ENCODE measurements around the gene PPFIBP1.

DNA sequence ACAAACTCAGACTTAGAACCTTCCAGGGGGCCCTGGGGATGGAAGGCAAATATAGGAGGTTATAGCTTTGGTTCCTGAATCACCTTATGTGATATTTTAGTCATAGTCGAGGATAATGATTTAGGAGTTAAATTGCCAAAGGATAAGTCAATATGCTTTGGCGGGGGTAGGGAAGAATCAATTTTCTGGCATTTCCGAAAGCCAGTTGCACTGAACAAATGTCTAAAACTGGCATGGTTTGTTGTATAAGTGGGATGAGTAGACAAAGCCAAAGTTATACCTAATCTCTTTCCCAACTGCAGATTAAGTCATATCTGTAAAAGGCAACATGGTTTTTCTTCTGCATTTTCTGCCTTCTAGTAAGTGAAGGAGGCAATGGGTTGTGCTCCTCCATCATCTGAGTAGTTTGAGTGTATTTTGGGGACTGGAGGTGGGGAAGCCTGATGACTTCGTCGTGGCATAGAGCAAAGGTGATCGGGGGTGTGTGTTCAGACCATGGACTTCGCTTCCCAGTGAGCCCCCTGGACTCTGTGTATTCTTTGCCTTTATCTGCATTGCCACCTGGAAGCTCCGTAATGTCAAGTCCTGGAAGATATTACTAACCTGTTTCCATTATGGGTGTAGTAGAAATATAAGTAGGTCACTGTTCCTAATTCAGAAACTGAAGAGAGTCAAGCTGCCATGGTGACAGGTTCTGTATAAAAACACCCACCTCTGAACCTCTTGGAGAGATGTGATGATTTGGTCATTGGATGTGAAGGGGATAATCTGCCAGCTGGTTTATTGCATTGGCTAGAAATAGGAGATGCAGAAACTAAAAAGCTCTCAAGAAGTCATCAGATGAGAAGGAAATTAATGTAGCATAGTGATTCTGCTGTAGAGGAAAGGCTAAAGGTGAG is 24.5 kb downstream of the PPFIBP1 start:
- TF ChIP-seq, protein P1, sequence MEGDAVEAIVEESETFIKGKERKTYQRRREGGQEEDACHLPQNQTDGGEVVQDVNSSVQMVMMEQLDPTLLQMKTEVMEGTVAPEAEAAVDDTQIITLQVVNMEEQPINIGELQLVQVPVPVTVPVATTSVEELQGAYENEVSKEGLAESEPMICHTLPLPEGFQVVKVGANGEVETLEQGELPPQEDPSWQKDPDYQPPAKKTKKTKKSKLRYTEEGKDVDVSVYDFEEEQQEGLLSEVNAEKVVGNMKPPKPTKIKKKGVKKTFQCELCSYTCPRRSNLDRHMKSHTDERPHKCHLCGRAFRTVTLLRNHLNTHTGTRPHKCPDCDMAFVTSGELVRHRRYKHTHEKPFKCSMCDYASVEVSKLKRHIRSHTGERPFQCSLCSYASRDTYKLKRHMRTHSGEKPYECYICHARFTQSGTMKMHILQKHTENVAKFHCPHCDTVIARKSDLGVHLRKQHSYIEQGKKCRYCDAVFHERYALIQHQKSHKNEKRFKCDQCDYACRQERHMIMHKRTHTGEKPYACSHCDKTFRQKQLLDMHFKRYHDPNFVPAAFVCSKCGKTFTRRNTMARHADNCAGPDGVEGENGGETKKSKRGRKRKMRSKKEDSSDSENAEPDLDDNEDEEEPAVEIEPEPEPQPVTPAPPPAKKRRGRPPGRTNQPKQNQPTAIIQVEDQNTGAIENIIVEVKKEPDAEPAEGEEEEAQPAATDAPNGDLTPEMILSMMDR (IDR thresholded peaks at IDR 0.05): no peak
- TF ChIP-seq POLR2A (IDR thresholded peaks at IDR 0.05): no peak
